ENCODE measurements around the gene SPECC1. TPM values are rescaled to one million over a fixed set of nuclear protein-coding genes. Genes with fewer than 3 reads are reported as not detected.

Gene SPECC1
- total and polyA plus RNA-seq, 9 of the 15 experiments (the other 6 are each of a cell fraction or from before 2014, with no cell fraction given), result 2.4 to 19.6 (median 14.7) TPM

GRCh38 chr17:20009052-20009301 lies 182 bp upstream of the SPECC1 start (continued):
- TF ChIP-seq ARID3A (IDR thresholded peaks at IDR 0.05; ENCODE audit: borderline replicate concordance, low read depth, low read length), result no peak
- TF ChIP-seq ZNF143 (CRISPR knock-in tag; IDR thresholded peaks at IDR 0.05), result peak; percentile 87; the same call in 1 of the 2 replicates
- peak; percentile 26; the same call in 1 of the 2 replicates for TF ChIP-seq ATF7 (IDR thresholded peaks at IDR 0.05)
- TF ChIP-seq, protein P1, sequence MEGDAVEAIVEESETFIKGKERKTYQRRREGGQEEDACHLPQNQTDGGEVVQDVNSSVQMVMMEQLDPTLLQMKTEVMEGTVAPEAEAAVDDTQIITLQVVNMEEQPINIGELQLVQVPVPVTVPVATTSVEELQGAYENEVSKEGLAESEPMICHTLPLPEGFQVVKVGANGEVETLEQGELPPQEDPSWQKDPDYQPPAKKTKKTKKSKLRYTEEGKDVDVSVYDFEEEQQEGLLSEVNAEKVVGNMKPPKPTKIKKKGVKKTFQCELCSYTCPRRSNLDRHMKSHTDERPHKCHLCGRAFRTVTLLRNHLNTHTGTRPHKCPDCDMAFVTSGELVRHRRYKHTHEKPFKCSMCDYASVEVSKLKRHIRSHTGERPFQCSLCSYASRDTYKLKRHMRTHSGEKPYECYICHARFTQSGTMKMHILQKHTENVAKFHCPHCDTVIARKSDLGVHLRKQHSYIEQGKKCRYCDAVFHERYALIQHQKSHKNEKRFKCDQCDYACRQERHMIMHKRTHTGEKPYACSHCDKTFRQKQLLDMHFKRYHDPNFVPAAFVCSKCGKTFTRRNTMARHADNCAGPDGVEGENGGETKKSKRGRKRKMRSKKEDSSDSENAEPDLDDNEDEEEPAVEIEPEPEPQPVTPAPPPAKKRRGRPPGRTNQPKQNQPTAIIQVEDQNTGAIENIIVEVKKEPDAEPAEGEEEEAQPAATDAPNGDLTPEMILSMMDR (IDR thresholded peaks at IDR 0.05 in 2 of 3, conservative IDR thresholded peaks at IDR 0.05 in 1 of 3; ENCODE audit: insufficient read depth in 2 of 3, low read depth in 1 of 3, low read length in 3 of 3), result peak in 1 of 3 experiments; percentile 72; a peak in 2 of 6 replicates
- peak; percentile 54 for TF ChIP-seq VEZF1 (CRISPR knock-in tag; IDR thresholded peaks at IDR 0.05)
- peak; percentile 28; the same call in 1 of the 2 replicates for TF ChIP-seq GMEB1 (CRISPR knock-in tag; IDR thresholded peaks at IDR 0.05)
- TF ChIP-seq, protein P2, sequence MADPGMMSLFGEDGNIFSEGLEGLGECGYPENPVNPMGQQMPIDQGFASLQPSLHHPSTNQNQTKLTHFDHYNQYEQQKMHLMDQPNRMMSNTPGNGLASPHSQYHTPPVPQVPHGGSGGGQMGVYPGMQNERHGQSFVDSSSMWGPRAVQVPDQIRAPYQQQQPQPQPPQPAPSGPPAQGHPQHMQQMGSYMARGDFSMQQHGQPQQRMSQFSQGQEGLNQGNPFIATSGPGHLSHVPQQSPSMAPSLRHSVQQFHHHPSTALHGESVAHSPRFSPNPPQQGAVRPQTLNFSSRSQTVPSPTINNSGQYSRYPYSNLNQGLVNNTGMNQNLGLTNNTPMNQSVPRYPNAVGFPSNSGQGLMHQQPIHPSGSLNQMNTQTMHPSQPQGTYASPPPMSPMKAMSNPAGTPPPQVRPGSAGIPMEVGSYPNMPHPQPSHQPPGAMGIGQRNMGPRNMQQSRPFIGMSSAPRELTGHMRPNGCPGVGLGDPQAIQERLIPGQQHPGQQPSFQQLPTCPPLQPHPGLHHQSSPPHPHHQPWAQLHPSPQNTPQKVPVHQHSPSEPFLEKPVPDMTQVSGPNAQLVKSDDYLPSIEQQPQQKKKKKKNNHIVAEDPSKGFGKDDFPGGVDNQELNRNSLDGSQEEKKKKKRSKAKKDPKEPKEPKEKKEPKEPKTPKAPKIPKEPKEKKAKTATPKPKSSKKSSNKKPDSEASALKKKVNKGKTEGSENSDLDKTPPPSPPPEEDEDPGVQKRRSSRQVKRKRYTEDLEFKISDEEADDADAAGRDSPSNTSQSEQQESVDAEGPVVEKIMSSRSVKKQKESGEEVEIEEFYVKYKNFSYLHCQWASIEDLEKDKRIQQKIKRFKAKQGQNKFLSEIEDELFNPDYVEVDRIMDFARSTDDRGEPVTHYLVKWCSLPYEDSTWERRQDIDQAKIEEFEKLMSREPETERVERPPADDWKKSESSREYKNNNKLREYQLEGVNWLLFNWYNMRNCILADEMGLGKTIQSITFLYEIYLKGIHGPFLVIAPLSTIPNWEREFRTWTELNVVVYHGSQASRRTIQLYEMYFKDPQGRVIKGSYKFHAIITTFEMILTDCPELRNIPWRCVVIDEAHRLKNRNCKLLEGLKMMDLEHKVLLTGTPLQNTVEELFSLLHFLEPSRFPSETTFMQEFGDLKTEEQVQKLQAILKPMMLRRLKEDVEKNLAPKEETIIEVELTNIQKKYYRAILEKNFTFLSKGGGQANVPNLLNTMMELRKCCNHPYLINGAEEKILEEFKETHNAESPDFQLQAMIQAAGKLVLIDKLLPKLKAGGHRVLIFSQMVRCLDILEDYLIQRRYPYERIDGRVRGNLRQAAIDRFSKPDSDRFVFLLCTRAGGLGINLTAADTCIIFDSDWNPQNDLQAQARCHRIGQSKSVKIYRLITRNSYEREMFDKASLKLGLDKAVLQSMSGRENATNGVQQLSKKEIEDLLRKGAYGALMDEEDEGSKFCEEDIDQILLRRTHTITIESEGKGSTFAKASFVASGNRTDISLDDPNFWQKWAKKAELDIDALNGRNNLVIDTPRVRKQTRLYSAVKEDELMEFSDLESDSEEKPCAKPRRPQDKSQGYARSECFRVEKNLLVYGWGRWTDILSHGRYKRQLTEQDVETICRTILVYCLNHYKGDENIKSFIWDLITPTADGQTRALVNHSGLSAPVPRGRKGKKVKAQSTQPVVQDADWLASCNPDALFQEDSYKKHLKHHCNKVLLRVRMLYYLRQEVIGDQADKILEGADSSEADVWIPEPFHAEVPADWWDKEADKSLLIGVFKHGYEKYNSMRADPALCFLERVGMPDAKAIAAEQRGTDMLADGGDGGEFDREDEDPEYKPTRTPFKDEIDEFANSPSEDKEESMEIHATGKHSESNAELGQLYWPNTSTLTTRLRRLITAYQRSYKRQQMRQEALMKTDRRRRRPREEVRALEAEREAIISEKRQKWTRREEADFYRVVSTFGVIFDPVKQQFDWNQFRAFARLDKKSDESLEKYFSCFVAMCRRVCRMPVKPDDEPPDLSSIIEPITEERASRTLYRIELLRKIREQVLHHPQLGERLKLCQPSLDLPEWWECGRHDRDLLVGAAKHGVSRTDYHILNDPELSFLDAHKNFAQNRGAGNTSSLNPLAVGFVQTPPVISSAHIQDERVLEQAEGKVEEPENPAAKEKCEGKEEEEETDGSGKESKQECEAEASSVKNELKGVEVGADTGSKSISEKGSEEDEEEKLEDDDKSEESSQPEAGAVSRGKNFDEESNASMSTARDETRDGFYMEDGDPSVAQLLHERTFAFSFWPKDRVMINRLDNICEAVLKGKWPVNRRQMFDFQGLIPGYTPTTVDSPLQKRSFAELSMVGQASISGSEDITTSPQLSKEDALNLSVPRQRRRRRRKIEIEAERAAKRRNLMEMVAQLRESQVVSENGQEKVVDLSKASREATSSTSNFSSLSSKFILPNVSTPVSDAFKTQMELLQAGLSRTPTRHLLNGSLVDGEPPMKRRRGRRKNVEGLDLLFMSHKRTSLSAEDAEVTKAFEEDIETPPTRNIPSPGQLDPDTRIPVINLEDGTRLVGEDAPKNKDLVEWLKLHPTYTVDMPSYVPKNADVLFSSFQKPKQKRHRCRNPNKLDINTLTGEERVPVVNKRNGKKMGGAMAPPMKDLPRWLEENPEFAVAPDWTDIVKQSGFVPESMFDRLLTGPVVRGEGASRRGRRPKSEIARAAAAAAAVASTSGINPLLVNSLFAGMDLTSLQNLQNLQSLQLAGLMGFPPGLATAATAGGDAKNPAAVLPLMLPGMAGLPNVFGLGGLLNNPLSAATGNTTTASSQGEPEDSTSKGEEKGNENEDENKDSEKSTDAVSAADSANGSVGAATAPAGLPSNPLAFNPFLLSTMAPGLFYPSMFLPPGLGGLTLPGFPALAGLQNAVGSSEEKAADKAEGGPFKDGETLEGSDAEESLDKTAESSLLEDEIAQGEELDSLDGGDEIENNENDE (IDR thresholded peaks at IDR 0.05; ENCODE audit: low read depth, low read length), result no peak
- peak; percentile 14 for TF ChIP-seq PCBP1 (IDR thresholded peaks at IDR 0.05; ENCODE audit: low read depth, low read length, poor library complexity, severe bottlenecking)
